ENCODE results near the gene IGF1.

DNA sequence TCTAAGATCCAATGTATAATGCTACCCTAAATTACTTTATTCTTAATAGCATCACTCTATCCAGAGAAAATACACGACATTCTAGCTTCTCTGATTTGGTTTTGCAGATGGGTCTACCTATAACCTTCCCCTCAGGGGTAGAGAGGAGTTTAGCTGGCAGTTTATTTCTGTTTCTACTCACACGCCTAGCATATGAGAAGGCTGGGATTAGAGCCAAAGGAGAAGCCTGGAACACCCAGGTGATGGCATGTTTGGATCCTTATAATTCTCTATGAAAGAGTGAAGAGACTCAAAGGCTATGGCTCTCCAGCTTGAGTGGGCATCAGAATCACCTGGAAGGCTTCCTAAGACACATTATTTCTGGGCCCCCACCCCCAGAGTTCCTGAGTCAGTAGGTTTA, 131.3 kb downstream of the IGF1 start:
- TF ChIP-seq, protein P1, sequence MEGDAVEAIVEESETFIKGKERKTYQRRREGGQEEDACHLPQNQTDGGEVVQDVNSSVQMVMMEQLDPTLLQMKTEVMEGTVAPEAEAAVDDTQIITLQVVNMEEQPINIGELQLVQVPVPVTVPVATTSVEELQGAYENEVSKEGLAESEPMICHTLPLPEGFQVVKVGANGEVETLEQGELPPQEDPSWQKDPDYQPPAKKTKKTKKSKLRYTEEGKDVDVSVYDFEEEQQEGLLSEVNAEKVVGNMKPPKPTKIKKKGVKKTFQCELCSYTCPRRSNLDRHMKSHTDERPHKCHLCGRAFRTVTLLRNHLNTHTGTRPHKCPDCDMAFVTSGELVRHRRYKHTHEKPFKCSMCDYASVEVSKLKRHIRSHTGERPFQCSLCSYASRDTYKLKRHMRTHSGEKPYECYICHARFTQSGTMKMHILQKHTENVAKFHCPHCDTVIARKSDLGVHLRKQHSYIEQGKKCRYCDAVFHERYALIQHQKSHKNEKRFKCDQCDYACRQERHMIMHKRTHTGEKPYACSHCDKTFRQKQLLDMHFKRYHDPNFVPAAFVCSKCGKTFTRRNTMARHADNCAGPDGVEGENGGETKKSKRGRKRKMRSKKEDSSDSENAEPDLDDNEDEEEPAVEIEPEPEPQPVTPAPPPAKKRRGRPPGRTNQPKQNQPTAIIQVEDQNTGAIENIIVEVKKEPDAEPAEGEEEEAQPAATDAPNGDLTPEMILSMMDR (IDR thresholded peaks at IDR 0.05) = no peak
- TF ChIP-seq EP300 (IDR thresholded peaks at IDR 0.05) (no peak), POLR2A (IDR thresholded peaks at IDR 0.05) (no peak)

Data from tibial nerve (tissue), 4 donors.